ENCODE data around the gene PHF14. TPM values are rescaled to one million over a fixed set of nuclear protein-coding genes. Genes with fewer than 3 reads are reported as not detected.

Gene PHF14
- total RNA-seq, 2 donors from 2014 or later: 11.9 to 28.3 TPM

DNA sequence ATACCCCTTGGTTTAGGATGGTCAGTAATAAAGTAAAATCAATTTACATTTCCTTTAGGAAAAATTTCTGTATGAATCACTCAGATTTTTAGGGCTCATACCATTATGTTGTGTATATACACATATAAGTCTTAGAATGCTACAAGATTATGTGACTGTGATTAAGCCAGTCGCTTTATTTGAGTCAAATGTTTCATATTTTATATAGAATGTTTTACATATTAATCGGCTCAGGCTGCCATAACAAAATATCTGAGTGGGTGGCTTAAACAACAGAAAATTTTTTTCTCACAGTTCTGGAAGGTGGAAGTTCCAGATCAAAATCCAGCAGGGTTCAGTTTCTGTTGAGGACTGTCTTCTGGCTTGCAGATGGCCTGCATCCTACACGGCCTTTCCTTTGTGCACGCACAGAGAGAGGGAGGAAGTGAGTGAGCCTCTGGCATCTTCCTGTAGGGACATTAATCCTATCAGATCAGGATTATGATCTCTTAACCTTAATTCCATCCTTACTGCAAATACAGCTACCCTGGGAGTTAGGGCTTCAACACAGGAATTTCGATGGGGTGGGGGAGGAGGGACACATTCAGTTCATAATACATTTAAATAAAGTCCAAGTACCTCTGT is 198.0 kb downstream of the PHF14 start:
- peaks cover 7% of the 10 kb centered on the region for H3K4me1 ChIP-seq
- H3K27me3 ChIP-seq: no peaks in the 10 kb centered on the region
- H3K4me3 ChIP-seq: no peak overlapping the region
- DNase-seq (no peak), ATAC-seq (no peak)
- TF ChIP-seq POLR2A (IDR thresholded peaks at IDR 0.05): no peak
- TF ChIP-seq, protein P1, sequence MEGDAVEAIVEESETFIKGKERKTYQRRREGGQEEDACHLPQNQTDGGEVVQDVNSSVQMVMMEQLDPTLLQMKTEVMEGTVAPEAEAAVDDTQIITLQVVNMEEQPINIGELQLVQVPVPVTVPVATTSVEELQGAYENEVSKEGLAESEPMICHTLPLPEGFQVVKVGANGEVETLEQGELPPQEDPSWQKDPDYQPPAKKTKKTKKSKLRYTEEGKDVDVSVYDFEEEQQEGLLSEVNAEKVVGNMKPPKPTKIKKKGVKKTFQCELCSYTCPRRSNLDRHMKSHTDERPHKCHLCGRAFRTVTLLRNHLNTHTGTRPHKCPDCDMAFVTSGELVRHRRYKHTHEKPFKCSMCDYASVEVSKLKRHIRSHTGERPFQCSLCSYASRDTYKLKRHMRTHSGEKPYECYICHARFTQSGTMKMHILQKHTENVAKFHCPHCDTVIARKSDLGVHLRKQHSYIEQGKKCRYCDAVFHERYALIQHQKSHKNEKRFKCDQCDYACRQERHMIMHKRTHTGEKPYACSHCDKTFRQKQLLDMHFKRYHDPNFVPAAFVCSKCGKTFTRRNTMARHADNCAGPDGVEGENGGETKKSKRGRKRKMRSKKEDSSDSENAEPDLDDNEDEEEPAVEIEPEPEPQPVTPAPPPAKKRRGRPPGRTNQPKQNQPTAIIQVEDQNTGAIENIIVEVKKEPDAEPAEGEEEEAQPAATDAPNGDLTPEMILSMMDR (IDR thresholded peaks at IDR 0.05): no peak
- WGBS, 2 donors: 90 to 95% methylated on average over 5 of the region's 5 CpGs
- intact Hi-C loops (cut with DNase I): no loop called here
- H3K9me3 ChIP-seq: no peaks in the 10 kb centered on the region
- H3K36me3 ChIP-seq (replicated peaks in 1 of 2; ENCODE audit: insufficient read depth in 1 of 2, low read depth in 2 of 2): no peaks in the 10 kb centered on the region
- H3K27ac ChIP-seq: no peak overlapping the region

- no peak for DNase-seq
- TF ChIP-seq, protein P1 (IDR thresholded peaks at IDR 0.05): no peak
- TF ChIP-seq POLR2A (IDR thresholded peaks at IDR 0.05): no peak
- 91 to 95% methylated on average over 4 of the region's 4 CpGs for WGBS, 2 donors
- Histone ChIP-seq H3K27me3 (no peaks in the 10 kb centered on the region), H3K27ac (no peak overlapping the region), H3K4me3 (no peak overlapping the region), H3K9me3 (no peaks in the 10 kb centered on the region), H3K4me1 (peaks cover 7% of the 10 kb centered on the region), H3K36me3 (replicated peaks in 1 of 2; ENCODE audit: insufficient read depth in 1 of 2, low read depth in 2 of 2) (no peaks in the 10 kb centered on the region)
- intact Hi-C loops (cut with DNase I): no loop called here
- ATAC-seq: no peak
Observed at GRCh38 chr7:11172835-11173234, 199.2 kb downstream of the PHF14 start.

DNA sequence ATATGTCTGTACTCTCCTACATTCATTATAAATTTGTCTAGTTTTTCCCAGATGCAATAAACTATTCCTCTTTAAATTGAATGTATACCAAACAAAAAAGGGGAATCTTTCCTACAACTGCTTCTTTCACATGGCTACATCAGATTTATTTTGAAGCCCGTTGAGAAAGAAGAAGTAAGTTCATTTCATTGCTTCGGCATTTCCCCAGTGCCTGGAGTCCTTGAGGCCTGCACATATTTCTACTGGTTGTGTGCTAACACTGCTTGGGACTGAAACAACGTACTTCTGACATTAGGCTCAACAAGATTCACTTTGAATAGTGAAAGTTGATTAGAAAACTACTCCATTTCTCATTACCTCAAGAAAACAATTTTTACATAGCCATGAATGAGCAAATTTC is 201.7 kb downstream of the PHF14 start:
- peaks cover under 1% of the 10 kb centered on the region for H3K4me1 ChIP-seq
- DNase-seq (no peak), ATAC-seq (no peak)
- no peak overlapping the region for H3K4me3 ChIP-seq
- no peaks in the 10 kb centered on the region for H3K27me3 ChIP-seq
- TF ChIP-seq, protein P1 (IDR thresholded peaks at IDR 0.05): no peak
- TF ChIP-seq POLR2A (IDR thresholded peaks at IDR 0.05): no peak
- no peaks in the 10 kb centered on the region for H3K9me3 ChIP-seq
- no peaks in the 10 kb centered on the region for H3K36me3 ChIP-seq (replicated peaks in 1 of 2; ENCODE audit: insufficient read depth in 1 of 2, low read depth in 2 of 2)
- intact Hi-C loops (cut with DNase I): no loop called here
- 79 to 87% methylated on average over 3 of the region's 3 CpGs for WGBS, 2 donors
- no peak overlapping the region for H3K27ac ChIP-seq

- no peaks in the 10 kb centered on the region for H3K36me3 ChIP-seq (replicated peaks in 1 of 2; ENCODE audit: insufficient read depth in 1 of 2, low read depth in 2 of 2)
- no peaks in the 10 kb centered on the region for H3K4me1 ChIP-seq
- no peak for ATAC-seq
- TF ChIP-seq POLR2A (IDR thresholded peaks at IDR 0.05): no peak
- TF ChIP-seq, protein P1 (IDR thresholded peaks at IDR 0.05): no peak
- no peaks in the 10 kb centered on the region for H3K9me3 ChIP-seq
- H3K27me3 ChIP-seq: no peaks in the 10 kb centered on the region
- no peak overlapping the region for H3K4me3 ChIP-seq
- H3K27ac ChIP-seq: no peak overlapping the region
- intact Hi-C loops (cut with DNase I): no loop called here
- WGBS, 2 donors: 44 to 53% methylated on average over 3 of the region's 3 CpGs
- DNase-seq: no peak
Observed at GRCh38 chr7:11175887-11176286, 202.2 kb downstream of the PHF14 start.

DNA sequence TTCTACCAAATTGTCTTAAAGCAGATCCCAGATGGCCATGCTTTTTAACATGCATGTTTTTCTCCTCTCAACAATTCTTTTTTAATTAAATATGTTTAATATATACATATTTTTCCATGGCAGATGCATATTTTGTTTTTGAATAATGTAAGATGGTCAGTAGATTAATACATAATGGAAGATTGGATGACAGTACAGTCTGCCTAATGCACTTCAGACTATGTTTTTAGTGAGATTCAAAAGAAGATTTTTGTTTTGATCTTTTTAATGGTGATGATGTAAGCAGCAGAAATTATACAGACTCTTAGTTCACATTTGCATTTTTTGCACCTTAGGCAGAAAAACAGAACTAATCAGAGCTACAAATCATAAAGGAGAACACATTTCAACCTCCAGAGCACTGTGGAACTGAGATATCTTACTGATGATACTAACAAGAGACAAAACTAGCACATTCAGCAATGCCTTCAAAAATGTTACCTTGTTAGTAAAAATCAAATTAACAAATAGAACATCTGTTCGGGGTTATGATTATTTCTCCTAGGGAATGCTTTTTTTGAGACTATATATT is 203.4 kb downstream of the PHF14 start:
- Histone ChIP-seq H3K27ac (no peak overlapping the region), H3K4me3 (no peak overlapping the region), H3K27me3 (no peaks in the 10 kb centered on the region), H3K36me3 (replicated peaks in 1 of 2; ENCODE audit: insufficient read depth in 1 of 2, low read depth in 2 of 2) (no peaks in the 10 kb centered on the region), H3K9me3 (no peaks in the 10 kb centered on the region), H3K4me1 (no peaks in the 10 kb centered on the region)
- ATAC-seq (no peak), DNase-seq (no peak)
- TF ChIP-seq, protein P1 (IDR thresholded peaks at IDR 0.05): no peak
- TF ChIP-seq POLR2A (IDR thresholded peaks at IDR 0.05): no peak
- WGBS, 2 donors: 74 to 80% methylated on average over 1 of the region's 1 CpG
- intact Hi-C loops (cut with DNase I): no loop called here

Data from body of pancreas (tissue), 4 donors.